GM20431 (cell line): Measurements from ENCODE around the gene NPBWR2.

ENCODE experiments used
- in situ Hi-C: fragments of 300-500 bp; cut with MseI, MboI; formaldehyde crosslinking; loops from one replicate; pipeline ENCODE4 v1.15.0; 2020; ENCODE audit warnings: low sequenced_read_pairs; ENCODE audit not compliant: unreplicated experiment

NPBWR2 gene

GRCh38 chr20:64106981-64107735 lies at the start of gene NPBWR2:
NPBWR2 (minus strand) TSS chr20:64107565; CDS start chr20:64106831, 734 bp downstream.
- in situ Hi-C loops = no loop called here

DNA sequence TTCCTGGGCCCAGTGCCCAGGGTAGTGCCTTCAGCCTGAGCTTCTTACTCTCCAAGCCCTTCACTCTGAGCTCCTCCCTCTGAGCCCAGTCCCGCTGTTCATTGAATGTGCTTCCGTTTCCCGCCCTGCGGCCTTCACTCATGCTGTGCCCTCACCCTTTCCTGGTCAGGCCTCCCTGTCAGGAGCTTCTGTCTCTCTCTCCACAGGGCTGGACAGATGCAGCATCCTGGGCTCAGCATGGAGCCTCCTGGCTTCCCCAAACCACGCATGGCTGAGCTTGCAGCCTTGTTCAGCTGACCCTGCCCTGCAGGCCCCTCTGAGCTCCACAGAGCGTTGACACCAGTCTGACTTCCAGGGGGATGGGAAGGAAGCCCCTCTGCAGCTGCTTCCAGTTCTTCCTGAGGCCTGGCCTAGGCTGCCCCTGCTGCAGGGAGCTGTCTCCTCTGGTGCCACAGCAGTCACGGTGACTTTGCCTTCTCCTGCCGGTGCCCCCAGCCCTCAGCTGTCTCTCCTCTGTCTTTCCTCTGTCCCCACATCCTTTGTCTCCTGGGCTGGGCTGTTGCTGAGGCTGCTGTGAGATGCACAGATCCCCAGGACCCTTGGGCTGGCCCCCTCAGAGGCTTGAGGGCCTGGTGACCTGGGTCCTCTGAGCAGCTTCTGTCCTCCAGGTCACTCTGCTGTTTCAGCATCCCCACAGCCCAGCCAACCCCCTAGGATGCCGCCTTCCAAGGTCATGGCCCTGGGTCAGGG lies 48.9 kb upstream of the NPBWR2 start:
- in situ Hi-C loops = no loop called here

- in situ Hi-C loops = no loop called here
Observed at GRCh38 chr20:64155258-64156135, 48.1 kb upstream of the NPBWR2 start.

DNA sequence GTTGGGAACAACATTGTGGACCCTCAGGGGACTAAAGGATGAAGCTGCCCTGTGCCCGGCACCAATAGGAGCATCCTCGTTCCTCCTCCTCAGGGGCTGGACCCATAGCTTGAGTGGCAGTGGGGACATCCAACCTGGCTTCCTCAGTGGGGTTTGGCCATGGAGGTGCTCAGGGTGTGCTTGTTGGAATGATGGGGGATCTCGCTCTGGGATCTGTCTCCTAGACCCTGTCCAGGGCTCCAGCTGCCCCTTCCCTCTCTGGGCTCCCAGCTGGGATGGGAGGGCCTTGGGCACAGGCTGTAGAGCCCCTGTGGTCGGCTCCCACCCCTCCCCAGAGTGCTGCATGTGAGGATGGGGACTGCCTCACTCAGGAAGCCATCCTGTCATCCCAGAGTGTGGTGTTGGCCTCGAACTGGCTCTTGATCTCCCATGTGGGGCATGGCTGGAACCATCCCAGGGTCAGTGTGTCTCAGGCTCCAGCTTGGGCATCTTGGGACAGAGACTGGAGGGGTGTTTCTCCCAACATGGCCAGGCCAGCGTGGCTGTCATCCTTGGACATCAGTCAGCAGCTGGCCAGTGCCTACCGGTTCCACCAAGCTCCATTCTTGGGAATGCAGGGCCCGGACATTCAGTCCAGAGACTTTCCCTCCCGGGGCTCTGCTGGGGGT lies 47.4 kb upstream of the NPBWR2 start:
- in situ Hi-C loops = no loop called here

DNA sequence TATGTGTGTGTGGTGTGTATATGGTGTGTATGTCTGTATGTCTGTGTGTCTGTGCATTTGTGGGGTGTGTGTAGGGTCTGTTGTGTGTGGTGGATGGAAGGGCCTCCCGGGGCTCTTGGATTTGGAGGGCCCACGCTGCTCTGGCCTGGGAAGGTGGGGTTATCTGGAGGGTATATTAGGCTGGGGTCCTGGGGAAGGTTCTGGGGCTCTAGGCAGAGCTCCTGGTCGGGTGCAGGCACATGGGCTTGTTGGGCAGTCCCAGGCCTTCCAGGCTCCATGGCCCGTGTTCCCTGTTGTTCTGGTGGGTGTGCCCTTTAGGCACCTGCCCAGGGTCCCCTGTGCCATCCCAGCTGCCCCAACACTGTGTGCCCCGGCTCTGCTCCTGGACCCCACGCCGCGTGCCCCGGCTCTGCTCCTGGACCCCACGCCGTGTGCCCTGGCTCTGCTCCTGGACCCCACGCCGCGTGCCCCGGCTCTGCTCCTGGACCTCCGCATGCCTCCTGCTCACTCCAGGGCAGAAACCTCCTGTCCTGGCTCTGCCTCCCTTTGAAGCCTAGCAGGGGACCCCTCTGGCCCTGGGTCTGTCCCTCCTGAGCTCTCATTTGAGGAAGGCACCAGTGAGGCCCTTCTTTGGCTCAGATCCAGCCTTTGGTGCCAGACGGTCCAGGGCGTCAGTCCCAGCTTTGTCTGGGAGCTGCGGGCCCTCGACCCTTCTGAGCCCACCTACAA lies 46.7 kb upstream of the NPBWR2 start:
- in situ Hi-C loops = no loop called here

DNA sequence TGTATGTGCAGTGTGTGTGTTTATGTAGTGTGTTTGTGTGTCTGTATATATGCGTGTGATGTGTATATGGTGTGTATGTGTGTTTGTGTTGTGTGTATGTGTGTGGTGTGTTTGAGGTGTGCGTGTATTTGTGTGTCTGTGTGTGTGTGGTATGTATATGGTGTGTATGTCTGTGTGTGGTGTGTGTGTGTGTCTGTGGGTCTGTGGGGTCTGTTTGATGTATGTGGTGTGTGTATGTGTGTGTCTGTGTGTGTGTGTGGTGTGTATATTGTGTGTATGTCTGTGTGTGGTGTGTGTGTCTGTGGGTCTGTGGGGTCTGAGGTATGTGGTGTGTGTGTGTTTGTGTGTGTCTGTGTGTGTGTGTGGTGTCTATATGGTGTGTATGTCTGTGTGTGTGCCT lies 46.0 kb upstream of the NPBWR2 start:
- in situ Hi-C loops = no loop called here

DNA sequence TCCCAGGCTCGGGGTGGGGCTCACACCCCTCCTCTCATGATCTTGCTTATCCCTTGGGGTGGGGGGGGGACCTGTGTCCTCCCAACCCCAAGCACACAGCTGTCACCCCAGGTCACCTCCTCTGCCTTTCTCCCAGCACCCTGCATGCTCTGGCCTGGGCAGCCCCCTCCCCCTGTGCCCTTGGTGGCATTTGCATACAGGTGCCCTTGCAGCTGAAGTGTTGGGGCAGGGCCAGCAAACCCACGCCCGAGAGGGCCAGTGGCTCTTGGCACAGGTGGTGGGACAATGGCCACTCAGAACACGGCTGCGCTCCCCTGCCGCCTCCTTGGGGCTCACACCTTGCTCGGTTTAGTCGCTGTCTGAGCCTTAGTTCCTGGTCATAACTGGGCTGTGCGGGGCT lies 45.5 kb upstream of the NPBWR2 start:
- in situ Hi-C loops = no loop called here

- in situ Hi-C loops = no loop called here
Observed at GRCh38 chr20:64151633-64152530, 44.5 kb upstream of the NPBWR2 start.

GRCh38 chr20:64150756-64151632 lies 43.6 kb upstream of the NPBWR2 start:
- in situ Hi-C loops = no loop called here

DNA sequence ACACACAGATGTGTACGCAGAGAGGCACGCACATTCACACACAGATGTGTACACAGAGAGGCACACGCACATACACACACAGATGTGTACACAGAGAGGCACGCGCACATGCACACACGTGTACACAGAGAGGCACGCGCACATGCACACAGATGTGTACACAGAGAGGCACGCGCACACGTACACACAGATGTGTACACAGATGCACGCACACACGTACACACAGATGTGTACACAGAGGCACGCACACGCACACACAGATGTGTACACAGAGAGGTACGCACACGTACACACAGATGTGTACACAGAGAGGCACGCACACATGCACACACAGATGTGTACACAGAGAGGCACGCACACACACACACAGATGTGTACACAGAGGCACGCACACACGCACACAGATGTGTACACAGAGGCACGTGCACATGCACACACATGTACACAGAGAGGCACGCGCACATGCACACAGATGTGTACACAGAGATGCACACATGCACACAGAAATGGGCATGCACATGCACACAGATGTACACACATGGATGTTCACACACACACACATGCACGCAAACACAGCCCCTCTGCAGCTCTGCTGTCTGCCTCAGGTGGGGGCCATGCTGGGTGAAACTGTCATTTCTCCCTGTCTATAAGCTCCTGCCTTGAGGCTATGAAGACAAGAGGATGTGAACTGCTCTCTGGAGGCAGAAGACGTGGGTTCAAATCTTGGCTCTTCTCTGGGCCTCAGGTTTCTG lies 42.6 kb upstream of the NPBWR2 start:
- in situ Hi-C loops = no loop called here

DNA sequence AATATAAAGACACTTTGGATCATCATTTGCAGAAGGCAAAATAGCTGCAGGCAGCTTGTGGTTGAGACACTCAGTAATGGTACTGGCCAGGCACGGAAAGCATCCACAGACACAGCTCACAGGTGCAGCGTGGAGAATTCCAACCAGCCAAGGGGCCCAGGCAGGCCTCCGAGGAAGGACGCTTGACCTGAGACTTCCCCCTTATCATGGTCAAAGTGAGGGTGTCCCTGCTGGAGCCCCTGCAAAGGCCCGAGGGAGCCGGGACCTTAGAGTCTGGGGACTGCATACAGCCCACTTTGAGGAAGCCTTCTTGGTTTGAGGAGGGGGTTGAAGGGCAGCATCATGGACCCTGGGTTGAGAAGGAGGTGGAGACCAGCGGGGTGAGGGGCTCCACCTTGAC lies 41.8 kb upstream of the NPBWR2 start:
- in situ Hi-C loops = no loop called here

- in situ Hi-C loops = no loop called here
Observed at GRCh38 chr20:64148581-64148980, 41.2 kb upstream of the NPBWR2 start.

DNA sequence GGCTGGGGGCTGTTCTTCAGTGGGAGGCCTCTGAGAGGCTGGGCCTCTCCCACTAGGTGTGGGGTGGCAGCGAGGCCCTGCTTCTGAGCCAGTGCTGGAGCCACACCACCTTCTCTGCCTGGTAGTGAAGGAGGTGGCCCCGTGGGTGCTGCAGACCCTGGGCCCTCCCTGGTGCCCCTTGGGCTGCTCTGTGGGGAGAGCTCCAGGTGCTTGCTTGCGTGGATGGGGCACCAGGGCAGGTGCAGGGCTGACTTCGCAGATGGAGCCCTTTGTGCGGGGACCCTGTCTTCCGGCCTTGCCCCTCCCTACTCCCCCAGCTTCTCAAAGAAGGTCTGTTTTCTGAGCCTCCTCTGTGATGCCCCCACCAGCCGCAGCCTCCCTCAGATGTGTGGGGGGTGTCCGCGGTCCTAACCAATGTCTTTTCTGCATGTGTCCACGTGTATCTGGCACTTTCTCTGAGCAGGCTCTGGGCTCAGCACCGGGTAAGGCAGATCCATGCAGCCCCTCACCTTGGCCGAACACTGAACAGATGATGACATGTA lies 39.6 kb upstream of the NPBWR2 start:
- in situ Hi-C loops = no loop called here

DNA sequence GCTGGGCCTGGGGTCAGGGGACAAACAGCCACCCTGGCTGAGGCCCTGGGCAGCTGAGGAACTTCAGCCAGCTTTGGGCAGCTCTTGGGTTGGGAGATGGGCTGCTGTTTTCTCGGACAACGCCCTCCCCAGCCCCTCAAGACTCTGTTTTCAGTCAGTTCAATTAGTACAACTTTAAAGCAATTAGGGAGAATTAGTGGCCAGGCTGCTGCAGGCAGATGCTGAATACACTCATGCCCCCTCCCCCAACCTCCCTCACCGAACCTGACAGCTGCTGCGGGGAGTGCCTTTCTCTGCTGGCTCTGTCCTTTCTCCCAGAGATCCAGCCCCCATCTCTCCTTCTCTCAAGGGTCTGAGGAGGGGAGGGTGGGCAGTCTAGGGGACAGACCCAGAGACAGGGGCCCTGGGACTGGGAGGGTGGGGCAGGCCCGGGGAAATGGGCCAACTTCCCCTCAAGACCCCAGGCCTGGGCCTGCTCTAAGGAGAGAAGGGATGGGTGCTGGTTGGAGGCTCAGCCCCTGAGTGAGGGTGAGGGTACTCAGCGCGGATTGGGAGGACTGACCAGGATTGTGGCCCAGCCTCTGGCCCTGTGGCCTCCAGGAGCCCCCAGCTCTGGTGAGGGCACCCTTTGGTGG lies 39.1 kb upstream of the NPBWR2 start:
- in situ Hi-C loops = no loop called here

GRCh38 chr20:64145458-64146300 lies 38.3 kb upstream of the NPBWR2 start:
- in situ Hi-C loops = no loop called here
